ENCODE measurements around the gene ELOVL7.

GRCh38 chr5:60740322-60740721, 103.7 kb downstream of the ELOVL7 start:
- TF ChIP-seq EZH2 (IDR thresholded peaks at IDR 0.05) (no peak), CTCF (IDR thresholded peaks at IDR 0.05) (no peak)

All from neural progenitor cell (in vitro differentiated cells).